ENCODE results near the gene KCP.

The KCP gene

DNA sequence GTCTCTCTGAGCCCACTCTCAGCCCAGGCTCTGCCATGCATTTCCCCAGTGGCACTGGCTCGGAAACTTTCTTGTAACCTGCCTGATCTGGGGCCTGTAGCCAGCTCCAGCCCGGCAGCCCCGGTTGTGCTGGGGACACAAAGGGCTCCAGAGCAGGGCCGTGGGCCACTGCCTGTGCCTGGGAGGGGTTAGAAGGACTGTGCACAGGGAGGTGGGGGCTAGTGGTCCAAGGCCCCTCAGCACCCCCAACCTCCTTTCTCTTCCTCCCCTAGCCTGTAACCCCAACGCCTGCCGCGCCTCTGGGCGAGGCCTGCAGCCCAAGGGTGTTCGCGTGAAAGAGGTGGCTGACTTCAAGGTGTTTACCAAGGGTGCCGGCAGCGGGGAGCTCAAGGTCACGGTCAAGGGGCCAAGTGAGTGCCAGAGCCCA lies 70.7 kb downstream of the KCP start:
- DNase-seq (ENCODE audit: low read depth in 1 of 2, low spot score in 1 of 2): no peak
- TF ChIP-seq GABPA (IDR thresholded peaks at IDR 0.05; ENCODE audit: low read depth) (no peak), POLR2AphosphoS5 (IDR thresholded peaks at IDR 0.05; ENCODE audit: low read depth) (no peak), CTCF (IDR thresholded peaks at IDR 0.05; ENCODE audit: insufficient read depth, low read length) (no peak), SPI1 (IDR thresholded peaks at IDR 0.05; ENCODE audit: borderline replicate concordance, low read depth) (no peak)
- TF ChIP-seq, protein P1, sequence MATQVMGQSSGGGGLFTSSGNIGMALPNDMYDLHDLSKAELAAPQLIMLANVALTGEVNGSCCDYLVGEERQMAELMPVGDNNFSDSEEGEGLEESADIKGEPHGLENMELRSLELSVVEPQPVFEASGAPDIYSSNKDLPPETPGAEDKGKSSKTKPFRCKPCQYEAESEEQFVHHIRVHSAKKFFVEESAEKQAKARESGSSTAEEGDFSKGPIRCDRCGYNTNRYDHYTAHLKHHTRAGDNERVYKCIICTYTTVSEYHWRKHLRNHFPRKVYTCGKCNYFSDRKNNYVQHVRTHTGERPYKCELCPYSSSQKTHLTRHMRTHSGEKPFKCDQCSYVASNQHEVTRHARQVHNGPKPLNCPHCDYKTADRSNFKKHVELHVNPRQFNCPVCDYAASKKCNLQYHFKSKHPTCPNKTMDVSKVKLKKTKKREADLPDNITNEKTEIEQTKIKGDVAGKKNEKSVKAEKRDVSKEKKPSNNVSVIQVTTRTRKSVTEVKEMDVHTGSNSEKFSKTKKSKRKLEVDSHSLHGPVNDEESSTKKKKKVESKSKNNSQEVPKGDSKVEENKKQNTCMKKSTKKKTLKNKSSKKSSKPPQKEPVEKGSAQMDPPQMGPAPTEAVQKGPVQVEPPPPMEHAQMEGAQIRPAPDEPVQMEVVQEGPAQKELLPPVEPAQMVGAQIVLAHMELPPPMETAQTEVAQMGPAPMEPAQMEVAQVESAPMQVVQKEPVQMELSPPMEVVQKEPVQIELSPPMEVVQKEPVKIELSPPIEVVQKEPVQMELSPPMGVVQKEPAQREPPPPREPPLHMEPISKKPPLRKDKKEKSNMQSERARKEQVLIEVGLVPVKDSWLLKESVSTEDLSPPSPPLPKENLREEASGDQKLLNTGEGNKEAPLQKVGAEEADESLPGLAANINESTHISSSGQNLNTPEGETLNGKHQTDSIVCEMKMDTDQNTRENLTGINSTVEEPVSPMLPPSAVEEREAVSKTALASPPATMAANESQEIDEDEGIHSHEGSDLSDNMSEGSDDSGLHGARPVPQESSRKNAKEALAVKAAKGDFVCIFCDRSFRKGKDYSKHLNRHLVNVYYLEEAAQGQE (IDR thresholded peaks at IDR 0.05; ENCODE audit: insufficient replicate concordance, low read depth): no peak
- no peak overlapping the region for H3K27ac ChIP-seq (replicated peaks)
- H3K4me3 ChIP-seq (replicated peaks; ENCODE audit: insufficient read depth, low read length): no peak overlapping the region
- no peaks in the 10 kb centered on the region for H3K27me3 ChIP-seq (ENCODE audit: insufficient read depth, poor library complexity, severe bottlenecking)

DNA sequence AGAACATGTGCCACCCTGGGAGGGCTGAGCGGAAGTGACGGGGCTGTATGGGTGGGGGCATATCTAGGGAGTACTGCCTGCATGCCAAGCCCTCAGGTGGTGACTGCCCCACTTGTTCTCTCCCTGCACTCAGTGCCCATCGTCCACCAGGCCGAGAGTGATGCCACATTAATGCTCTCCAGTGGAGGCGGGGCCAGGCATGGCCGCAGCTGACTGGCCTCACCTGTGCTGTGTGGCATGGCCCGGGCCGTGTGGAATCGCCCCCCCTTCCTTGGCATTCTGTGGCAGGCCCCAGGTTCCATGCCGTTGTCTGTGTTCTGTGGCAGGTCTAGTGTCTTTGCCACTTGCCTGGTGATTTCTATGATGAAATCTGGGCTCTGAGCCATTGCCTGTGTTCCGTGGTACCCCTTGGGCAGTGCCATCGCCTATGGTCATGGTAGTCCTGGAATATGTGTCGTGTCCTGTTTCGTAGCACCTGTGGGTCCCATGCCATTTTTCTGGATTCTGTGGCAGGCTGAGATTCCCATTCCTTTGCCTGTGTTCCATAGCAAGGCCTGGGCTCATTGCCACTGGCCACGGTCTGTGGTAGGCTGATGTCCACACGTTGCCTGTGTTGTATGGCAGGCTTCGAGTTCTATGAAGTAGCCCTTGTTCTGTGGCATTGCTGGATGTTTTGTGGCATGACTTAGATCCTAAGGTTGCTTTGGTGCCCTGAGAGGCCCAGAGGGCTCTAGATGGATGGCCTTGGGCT lies 71.4 kb downstream of the KCP start:
- TF ChIP-seq, protein P1 (IDR thresholded peaks at IDR 0.05; ENCODE audit: insufficient replicate concordance, low read depth): no peak
- TF ChIP-seq POLR2AphosphoS5 (IDR thresholded peaks at IDR 0.05; ENCODE audit: low read depth) (no peak), CTCF (IDR thresholded peaks at IDR 0.05; ENCODE audit: insufficient read depth, low read length) (no peak), GABPA (IDR thresholded peaks at IDR 0.05; ENCODE audit: low read depth) (no peak), SPI1 (IDR thresholded peaks at IDR 0.05; ENCODE audit: borderline replicate concordance, low read depth) (no peak)
- Histone ChIP-seq H3K27me3 (ENCODE audit: insufficient read depth, poor library complexity, severe bottlenecking) (no peaks in the 10 kb centered on the region), H3K4me3 (replicated peaks; ENCODE audit: insufficient read depth, low read length) (no peak overlapping the region), H3K27ac (replicated peaks) (no peak overlapping the region)
- no peak for DNase-seq (ENCODE audit: low read depth in 1 of 2, low spot score in 1 of 2)

DNA sequence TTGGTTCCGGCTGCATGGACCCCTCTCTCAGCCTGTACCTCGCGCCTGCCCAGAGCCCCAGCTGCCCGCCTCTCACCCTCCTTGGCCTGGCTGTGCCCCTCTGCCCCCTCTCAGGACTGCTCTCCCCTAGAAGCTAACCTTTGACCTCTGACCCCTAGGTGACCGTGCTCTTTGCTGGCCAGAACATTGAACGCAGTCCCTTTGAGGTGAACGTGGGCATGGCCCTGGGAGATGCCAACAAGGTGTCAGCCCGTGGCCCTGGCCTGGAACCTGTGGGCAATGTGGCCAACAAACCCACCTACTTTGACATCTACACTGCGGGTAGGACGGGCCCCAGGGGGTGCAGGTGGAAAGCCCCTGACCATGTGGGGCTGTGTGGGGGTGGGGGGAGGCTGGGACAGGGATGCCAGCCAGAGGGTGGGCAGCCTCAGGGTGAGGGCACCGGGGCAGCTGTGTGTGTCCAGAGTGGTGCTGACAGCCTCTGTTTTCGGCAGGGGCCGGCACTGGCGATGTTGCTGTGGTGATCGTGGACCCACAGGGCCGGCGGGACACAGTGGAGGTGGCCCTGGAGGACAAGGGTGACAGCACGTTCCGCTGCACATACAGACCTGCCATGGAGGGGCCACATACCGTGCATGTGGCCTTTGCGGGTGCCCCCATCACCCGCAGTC lies 72.3 kb downstream of the KCP start:
- Histone ChIP-seq H3K4me3 (replicated peaks; ENCODE audit: insufficient read depth, low read length) (no peak overlapping the region), H3K27ac (replicated peaks) (no peak overlapping the region), H3K27me3 (ENCODE audit: insufficient read depth, poor library complexity, severe bottlenecking) (no peaks in the 10 kb centered on the region)
- no peak for DNase-seq (ENCODE audit: low read depth in 1 of 2, low spot score in 1 of 2)
- TF ChIP-seq CTCF (IDR thresholded peaks at IDR 0.05; ENCODE audit: insufficient read depth, low read length): no peak
- TF ChIP-seq GABPA (IDR thresholded peaks at IDR 0.05; ENCODE audit: low read depth): no peak
- TF ChIP-seq SPI1 (IDR thresholded peaks at IDR 0.05; ENCODE audit: borderline replicate concordance, low read depth): no peak
- TF ChIP-seq, protein P1 (IDR thresholded peaks at IDR 0.05; ENCODE audit: insufficient replicate concordance, low read depth): no peak
- no peak for TF ChIP-seq POLR2AphosphoS5 (IDR thresholded peaks at IDR 0.05; ENCODE audit: low read depth)
